ENCODE measurements around the gene FAM114A1.

FAM114A1 gene

DNA sequence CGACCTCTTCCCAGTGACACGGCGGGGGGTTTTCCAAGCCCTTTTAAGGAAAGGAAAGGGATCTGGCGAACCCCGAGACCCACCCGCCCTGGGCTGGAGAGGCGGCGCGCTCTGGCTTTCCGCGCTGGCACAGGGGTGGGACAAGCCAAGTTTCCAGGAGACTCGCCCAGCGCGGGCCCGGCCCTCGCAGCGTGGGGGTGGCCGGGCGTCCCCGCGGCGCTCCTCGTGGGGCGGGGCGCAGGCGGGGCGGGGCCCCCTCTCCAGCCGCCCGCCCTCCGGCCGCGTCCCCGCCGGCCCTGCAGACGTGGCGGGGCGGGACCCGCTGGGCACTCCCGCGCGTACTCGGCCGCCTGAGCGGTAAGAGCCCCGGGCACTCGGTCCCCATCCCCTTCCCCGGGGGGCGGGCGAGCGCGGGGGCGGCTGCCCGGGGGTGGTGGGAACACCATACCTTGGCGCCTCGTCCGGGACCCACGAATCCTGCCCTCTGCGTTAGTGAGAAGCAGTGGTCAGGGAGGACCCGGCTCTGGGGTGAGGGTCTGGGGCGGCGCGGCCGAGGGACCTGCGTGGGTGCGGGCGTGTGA lies at the start of gene FAM114A1:
Gene FAM114A1 (plus strand): TSS at position 329 of the 581 bp plus-strand sequence. CDS start 10,273 bp downstream, outside the sequence.
- peak; percentile 43 to 94 (median 62) for DNase-seq
- intact Hi-C loops (cut with DNase I): no loop called here

DNA sequence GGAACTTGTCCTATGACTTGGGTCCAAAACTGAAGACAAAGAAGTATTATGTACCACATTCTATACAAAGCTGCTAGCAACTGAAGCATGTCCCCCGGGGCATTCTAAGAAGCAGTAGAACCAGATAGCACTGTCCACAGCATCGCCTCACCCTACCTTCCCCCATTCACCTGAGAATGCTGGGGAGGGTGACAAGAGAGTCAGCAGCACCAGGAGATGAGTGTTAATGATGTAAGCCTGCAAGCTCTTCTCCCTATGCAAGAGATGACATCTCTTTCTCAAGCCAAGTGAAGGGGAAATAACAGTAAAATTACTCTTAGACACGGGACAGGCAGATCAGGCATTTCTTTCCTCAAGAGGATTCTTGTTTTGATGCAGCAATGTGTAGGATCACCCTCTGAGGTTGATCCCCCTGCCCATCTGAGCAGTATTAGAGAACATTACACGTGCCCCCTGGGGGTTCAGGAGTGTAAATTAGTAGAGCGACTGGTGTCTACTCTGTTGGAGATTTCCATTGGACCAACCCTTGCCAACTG lies 49.1 kb upstream of the FAM114A1 start:
- intact Hi-C loops (cut with DNase I): no loop called here
- no peak for DNase-seq

DNA sequence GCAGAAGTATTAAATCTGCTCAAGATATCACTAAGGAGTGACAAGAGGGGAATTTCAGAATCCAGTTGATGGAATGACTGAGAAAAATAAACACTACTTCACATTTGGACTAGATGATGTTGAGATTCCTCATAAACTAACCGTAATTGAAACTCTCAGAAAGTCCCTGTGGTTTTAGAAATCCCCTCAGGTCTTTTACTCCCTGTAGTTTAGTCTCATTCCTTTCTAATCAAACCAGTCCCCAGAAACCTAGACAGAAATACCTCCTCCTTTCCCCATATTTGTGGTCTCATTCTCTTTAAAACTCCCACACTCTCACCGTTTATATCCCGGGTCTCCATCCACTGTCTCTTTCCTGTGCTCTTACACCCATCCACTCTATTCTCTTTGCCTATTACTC lies 48.0 kb upstream of the FAM114A1 start:
- DNase-seq: no peak
- intact Hi-C loops (cut with DNase I): no loop called here

DNA sequence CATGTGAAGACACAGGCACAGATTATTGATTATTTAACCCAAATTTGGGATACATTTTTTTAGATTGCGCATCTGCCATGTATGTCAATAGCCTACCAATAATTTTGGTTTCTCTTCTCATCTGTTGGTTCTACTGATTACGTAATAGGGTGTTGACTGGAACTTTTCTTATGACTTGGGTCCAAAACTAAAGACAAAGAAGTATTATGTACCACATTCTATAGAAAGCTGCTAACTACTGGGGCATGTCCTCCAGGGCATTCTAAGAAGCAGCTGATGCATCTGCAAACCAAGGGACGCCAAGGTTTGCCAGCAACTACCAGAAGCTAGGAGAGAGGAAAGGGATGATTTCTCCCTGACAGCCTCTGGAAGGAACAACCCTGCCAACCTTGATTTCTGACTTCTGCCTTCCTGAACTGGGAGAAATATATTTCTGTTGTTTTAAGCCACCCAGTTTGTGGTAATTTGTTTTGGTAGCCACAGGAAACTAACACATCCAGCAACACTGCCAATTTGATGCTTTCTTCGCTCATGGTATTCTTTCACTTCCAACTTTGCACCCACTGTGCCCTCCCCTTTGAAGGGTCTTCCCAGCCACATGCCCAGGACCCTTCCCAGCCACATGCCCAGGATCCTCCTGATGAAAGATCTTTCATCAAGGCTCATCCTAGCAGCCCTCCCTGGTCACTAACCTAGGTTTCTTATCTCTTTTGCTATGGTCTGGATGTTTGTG lies 47.1 kb upstream of the FAM114A1 start:
- no peak for DNase-seq
- intact Hi-C loops (cut with DNase I): no loop called here

GRCh38 chr4:38821739-38822138 lies 45.9 kb upstream of the FAM114A1 start:
- DNase-seq: no peak
- intact Hi-C loops (cut with DNase I): no loop called here

DNA sequence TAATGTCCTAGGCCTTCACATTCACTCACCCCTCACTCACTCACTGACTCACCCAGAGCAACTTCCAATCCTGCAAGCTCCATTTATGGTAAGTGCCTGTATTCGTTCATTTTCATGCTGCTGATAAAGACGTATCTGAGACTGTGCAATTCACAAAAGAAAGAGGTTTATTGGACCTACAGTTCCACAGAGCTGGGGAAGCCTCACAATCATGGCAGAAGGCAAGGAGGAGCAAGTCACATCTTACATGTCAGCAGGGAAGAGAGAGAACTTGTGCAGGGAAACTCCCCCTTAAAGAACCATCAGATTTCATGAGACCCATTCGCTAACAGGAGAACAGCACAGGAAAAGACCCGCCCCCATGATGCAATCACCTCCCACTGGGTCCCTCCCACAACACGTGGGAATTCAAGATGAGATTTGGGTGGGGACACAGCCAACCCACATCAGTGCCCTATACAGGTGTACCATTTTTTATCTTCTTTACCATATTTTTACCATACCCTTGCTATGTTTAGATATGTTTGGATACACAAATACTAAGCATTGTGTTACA lies 44.8 kb upstream of the FAM114A1 start:
- DNase-seq: no peak
- intact Hi-C loops (cut with DNase I): no loop called here

DNA sequence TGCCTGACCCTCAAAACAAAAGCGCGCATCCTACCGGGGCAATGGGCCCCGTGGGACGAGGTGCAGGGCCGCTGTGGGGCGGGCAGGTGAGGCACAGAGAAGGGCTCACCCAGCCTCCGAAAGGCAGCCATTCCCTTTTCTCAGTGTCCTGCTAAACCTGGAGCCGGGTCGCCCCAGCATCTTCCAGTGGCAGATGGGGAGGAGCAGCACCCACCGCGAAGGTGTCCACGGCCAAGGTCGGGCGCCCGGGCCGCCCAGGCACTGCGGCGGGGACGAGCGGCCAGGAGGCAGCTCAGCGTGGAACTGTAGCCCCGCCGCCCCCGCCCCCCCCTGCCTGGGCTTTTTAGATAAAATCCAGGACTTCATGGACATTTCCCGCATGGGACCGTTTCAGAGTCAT lies 43.8 kb upstream of the FAM114A1 start:
- intact Hi-C loops (cut with DNase I): no loop called here
- peak in 2 of 10 donors; percentile 57 to 66 for DNase-seq

DNA sequence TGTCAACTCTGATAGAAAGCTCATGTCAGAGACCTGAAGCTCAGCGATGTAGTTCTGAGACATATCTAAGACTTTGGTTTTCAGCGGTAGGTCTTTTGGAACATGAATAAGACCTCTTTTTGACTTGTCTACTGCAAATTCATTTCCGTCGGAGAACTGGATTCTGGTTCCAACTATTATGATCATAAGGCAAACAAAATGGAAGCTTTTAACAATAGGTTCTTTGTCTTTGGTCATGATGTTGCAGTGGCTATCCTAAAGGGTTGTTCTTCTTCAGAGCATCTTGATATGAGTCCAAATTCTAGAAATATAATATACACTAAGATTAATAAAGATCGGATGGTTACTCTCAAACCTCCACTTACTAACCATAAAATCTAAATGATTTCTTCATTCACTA lies 38.4 kb upstream of the FAM114A1 start:
- intact Hi-C loops (cut with DNase I): no loop called here
- DNase-seq: no peak

DNA sequence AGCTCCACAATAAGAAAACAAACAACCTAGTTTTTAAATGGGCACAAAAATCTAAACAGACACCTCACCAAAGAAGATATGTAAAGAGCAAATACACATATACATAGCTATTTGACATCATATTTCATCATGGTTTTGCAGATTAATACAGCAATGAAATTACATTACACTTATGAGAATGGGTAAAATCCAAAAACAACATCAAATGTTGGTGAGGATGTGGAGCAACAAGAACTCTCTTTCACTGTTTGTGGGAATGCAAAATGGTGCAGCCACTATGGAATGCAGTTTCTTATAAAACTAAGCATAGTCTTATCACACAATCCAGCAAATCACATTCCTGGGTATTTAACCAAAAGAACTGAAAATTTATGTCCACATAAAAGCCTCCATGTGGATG lies 36.0 kb upstream of the FAM114A1 start:
- intact Hi-C loops (cut with DNase I): no loop called here
- no peak for DNase-seq

GRCh38 chr4:38832206-38832605 lies 35.4 kb upstream of the FAM114A1 start:
- intact Hi-C loops (cut with DNase I): no loop called here
- DNase-seq: peak in 1 of 10 donors; percentile 41

DNA sequence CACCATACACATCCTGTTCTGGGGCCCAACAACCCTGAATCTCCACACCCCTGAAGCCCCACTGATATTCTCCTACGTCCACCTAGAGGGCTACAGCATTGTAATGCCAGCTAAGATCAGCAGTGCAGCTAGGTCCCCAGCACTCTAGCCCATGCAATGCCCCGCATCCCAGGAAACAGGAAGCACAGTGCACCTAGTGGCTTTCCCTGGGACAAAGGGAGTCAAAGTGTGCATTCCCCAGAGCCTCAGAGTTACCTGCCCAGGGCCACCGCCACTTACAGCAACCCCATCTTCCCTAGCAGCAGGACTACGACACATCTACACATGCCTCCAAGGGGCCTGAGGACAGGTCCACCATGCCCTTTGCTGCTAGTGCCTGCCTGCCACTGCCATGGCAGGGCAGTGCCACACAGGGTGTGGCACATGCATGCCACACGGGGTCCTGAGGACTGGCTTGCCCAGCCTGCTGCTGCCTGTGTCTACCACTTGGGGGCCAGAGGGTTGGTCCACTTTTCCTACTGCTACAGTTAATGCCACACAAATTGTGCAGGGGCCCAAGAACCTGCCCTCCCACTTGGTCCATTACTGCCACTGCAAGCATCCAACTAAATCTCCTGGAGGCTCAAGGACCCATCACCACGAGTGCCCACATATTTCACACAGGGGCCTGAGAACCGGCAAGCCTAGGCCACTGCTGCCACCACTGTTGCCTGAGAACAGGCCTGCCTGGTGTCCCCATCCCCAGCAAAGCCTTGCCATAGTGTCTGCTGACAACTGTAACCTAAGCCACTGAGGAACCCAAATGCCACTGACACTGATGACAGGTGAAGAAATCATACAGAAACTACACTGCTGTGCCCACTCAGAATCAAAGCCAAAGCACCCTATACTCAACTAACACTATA lies 34.7 kb upstream of the FAM114A1 start:
- peak in 1 of 10 donors; percentile 63 for DNase-seq
- intact Hi-C loops (cut with DNase I): no loop called here

DNA sequence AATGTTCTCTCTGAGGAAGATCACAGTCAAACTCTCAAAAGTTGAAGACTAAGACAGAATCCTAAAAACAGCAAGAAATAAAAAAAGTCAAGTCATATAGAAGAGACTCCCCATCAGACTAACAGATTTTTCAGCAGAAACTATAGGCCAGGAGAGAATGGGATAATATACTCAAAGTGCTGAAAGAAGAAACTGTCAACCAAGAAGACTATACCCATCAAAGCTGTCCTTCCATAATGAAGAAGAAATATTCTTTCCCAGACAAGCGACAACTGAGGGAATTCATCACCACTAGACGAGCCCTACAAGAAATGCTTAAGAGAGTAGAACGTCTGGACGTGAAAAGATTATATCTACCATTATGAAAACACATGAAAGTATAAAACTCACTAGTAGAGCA lies 33.0 kb upstream of the FAM114A1 start:
- no peak for DNase-seq
- intact Hi-C loops (cut with DNase I): no loop called here

DNA sequence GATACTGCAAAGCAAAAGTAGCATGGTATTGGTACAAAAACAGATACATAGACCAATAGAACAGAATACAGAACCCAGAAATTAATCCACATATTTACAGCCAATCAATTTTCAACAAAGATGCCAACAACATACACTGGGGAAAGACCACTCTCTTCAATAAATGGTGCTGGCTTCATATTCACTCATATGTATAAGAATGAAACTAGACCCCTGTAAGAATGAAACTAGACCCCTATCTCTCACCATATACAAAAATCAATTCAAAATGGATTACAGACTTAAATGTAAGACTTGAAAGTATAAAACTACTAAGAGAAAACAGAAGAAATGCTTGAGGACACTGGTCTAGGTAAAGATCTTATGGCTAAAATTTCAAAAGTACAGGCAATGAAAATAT lies 30.3 kb upstream of the FAM114A1 start:
- intact Hi-C loops (cut with DNase I): no loop called here
- no peak for DNase-seq

- intact Hi-C loops (cut with DNase I): no loop called here
- no peak for DNase-seq
Observed at GRCh38 chr4:38837849-38838248, 29.8 kb upstream of the FAM114A1 start.

- no peak for DNase-seq
- intact Hi-C loops (cut with DNase I): no loop called here
Observed at GRCh38 chr4:38842994-38843393, 24.6 kb upstream of the FAM114A1 start.

DNA sequence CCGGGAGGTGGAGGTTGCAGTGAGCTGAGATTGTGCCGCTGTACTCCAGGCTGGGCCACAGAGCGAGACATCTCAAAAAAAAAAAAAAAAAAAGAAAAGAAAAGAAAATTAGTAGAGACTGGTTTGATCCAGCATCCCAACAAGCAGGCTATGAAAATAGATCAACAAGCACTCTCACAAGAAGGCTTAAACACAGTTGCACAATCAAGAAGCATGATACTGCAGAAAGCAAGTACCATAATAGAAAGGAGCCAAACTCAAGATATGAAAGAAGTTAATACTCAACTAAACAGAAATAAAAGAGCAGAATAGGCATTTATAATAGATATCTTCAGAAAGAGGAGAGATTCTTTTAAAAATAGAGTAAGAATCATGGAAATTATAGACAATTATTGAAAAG lies 21.6 kb upstream of the FAM114A1 start:
- intact Hi-C loops (cut with DNase I): no loop called here
- no peak for DNase-seq

GRCh38 chr4:38855466-38855865 lies 12.1 kb upstream of the FAM114A1 start:
- intact Hi-C loops (cut with DNase I): loop anchor here (5.0 kb wide), 1 partner anchor 98 kb away; no protein-coding TSS in a partner anchor
- no peak for DNase-seq

DNA sequence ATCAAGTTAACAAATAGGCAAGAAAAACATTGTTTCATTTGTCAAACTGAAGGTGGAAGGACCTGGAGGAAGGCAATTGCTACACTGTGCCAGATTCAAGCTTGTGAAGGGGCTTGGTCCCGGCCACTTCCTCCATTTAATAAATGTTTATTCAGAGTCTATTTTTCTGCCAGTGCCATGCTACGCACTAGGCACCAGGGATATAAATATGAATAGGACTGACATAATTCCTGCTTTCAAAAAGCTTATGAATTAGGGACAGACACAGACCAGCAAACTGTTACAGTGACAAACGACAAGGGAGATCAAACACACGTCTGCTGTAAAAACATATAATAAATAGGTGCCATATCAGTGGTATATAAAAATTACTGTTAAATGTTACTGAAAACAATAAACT lies 11.6 kb upstream of the FAM114A1 start:
- no peak for DNase-seq
- intact Hi-C loops (cut with DNase I): loop anchor here (5.0 kb wide), 1 partner anchor 99 kb away; no protein-coding TSS in a partner anchor

DNA sequence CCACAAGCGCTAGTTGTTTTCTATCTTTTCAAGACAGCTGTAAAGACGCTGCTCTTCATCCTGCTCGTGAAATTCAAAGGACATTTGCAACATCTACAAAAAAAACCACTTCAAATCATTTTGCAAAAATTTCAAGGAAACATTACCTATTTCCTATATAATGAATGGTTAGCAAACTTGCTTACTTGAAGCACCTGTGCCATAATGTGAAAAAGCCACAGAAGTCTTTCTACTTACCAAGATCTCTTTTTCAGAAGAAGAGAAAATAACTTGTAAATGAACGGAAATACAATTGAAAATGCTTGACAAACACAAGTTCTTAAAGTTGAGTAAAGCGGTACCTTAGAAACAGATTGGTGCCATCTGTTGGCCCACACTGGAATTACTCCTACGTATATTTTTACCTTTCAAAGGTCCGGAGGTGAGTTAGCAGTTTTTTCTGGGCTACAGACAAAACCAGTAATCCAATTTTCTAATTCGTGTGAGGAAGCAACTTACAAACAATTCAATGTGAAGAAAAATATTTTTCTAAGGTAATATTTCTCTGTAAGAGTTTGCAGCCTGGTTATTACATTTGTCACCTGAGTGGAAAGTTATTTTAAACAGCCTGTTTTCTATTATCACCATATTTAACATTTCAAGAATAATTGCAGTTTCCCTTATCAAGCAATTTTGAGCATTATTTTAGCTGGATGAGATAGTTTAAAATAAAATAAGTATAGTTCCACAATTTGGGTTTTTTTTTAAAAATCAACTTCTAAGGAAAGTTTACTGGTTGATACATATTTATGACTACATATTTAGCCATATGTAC lies 10.9 kb upstream of the FAM114A1 start, which contains the start of gene TLR6:
Gene TLR6 (minus strand): TSS at position 294 of the 814 bp plus-strand sequence. CDS start 27,344 bp downstream, outside the sequence.
- DNase-seq: peak in 1 of 10 donors; percentile 36
- intact Hi-C loops (cut with DNase I): loop anchor here (5.0 kb wide), 1 partner anchor 99 kb away; no protein-coding TSS in a partner anchor
